ENCODE measurements around the gene PRKCD.

The PRKCD gene

DNA sequence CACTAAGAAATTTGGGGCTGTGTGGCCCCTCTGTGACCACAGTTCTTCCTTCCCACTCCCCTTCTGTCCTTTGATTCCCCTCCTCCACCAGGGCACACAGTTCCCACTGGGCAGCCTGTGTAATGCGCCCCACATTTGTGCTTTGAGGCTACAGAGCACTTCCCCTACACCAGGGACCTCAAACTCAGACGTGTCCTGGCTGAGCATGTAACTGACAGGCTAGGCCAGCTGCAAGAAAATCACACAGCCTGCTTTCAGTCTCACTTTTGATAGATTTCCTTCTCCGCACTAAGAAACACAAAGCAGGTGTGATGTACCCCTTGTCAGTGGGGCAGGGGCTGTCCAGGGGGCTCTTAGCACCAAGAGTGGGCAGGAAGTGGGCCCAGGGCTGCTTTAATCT is 29.6 kb downstream of the PRKCD start:
- no peak for DNase-seq (ENCODE audit: low read depth)

- no peak for DNase-seq (ENCODE audit: low read depth)
These were observed 30.9 kb downstream of the PRKCD start for GRCh38 chr3:53191836-53192480.

- DNase-seq (ENCODE audit: low read depth): no peak
These were observed 31.6 kb downstream of the PRKCD start for GRCh38 chr3:53192608-53193007.

DNA sequence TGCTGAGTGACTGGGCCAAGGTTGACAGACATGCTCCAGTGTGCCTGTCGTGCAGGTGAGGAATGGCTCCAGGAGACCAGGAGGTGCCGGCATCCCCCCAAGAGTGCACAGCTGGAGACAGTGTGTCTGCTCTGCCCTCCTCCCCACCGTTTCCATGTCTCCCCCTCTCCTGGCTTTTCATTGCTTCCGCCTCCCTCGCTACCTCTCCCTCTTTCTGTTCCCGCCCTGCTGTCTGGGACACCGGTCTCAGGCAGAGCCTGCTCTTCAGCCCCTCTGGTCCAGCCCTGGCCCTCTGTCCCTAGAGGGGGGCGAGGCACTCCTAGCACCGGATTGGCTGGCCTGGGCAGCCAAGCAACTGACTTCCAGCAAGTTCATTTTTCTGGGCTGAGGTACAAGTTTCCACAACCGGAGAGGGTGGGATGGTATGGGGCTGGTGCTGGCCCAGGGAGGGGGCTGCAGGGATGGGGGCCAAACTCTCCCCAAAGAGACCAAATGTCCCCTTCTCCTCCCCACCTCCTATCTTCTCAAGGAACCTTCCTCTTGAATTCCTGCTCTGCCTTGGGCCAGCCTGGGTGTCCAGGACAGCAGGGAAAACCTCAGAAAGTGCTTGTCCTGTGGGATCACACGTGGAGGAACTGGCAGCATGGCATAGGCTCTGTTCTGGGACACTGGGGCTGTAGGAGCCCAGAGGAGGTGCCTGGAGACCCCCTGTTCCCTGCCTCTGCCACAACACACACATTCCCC is 32.6 kb downstream of the PRKCD start:
- no peak for DNase-seq (ENCODE audit: low read depth)

DNA sequence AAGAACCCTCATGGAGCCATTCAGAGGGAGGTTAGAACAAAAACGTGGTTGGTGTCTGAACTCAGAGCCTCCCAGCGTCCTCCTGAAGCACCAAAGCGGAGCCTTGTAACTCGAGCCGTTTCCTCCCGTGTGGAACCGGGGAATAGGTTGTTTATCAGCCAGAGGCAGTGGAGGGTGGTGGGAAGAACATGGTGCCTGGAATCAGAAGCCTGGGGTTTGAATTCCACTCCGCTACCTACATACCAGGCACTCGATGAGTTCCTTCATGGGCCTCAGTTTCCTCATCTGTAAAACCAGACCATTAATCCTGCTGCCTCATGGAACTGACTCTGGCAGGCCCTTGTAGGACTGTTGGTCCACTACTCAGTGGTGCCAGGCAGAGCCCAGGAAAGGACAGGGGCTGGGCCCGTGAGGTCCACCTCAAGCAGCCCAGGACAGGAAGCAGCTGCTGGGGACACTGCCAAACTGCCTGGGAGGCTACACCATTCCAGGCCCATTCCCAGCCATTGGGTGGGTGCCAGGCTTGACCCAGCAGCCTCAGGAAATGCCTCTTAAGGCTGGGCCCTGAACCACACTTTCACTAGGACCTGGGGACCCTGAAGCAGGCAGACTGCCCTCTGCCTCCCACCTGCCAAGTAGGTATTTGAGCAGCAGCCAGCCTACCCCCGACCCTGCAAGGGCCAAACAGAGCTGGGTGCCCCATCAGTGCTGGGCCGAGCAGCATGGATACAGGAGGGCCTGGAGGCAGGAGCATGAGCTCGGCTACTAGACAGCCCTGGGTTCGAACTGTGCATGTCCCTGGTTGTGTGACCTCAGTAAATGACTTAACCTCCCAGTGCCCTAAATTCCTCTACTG is 33.4 kb downstream of the PRKCD start:
- DNase-seq (ENCODE audit: low read depth): no peak

GRCh38 chr3:53195066-53195450 is 34.0 kb downstream of the PRKCD start:
- no peak for DNase-seq (ENCODE audit: low read depth)

DNA sequence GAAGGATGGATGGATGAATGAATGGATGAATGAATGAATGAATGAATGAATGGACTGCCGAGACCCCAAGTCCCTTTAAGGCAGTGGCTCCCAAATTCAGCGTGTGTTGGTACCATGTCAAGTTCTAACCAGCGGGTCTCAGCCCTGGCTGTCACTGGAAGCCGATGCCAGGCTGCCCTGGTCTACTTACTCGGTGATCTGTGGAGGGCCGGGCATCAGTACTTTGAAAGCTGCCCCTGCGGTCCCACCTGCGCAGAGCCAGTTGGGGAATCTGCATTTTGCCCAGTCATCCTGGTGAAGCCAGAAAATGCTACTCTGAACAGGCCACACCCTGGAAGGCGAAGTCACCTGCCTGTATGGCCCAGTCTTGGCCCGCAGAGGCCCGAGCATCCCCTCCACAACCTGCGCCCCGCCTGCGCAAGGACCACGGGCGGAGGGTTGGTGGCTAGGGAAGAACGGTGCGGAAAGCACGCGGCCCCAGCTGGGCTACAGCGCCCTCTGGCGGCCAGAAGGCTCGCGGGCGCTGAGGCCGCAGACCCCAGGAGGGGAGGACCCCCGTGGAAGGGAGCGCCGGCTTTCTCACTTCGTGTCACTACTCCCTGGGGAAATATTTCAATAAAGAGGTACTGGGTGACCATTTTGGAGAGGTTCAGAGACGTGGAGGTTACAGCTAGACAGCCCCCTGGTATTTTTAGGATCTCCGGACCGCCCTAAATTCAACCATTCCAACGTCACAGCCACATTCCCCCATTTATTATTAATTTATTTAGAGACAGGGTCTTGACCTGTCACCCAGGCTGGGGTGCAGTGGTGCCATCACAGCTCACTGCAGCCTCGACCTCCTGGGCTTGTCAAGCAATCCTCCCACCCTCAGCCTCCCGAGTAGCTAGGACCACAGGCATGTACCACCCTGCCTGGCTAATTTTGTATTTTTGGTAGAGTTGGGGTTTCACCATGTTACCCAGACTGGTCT is 34.9 kb downstream of the PRKCD start:
- DNase-seq (ENCODE audit: low read depth): peak; percentile 30

DNA sequence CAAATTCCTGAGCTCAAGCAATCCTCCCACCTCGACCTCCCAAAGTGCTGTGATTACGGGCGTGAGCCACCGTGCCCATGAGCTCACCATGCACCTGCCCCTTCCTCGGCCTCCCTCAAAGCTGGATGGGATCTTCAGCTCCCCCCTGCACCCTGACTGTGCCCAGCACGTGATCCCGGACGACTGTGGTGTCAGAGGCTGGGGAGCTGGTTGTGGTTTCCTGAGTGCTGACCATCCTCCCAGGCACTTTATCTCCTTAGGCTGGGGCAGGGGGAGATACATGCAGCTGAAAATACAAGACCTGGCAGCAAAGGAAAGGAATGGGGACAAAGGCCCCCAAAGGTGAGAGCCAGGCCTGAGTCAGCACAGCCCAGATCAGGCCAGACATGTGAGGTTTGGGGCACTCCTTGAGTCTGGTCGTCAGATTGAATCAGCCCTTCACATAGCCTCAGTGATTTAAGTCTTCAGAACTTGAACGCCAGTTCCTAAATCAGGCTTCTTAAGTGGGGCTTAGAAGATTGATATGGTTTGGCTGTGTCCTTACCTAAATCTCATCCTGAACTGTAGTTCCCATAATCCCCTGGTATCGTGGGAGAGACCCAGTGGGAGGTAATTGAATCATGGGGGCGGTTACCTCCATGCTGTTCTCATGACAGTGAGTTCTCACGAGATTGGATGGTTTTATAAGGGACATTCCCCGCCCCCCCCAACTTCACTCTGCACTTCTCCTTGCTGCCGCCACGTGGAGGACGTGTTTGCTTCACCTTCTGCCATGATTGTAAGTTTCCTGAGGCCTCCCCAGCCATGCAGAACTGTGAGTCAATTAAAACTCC is 35.8 kb downstream of the PRKCD start:
- no peak for DNase-seq (ENCODE audit: low read depth)

- no peak for DNase-seq (ENCODE audit: low read depth)
These were observed 37.4 kb downstream of the PRKCD start for GRCh38 chr3:53198256-53198977.

DNA sequence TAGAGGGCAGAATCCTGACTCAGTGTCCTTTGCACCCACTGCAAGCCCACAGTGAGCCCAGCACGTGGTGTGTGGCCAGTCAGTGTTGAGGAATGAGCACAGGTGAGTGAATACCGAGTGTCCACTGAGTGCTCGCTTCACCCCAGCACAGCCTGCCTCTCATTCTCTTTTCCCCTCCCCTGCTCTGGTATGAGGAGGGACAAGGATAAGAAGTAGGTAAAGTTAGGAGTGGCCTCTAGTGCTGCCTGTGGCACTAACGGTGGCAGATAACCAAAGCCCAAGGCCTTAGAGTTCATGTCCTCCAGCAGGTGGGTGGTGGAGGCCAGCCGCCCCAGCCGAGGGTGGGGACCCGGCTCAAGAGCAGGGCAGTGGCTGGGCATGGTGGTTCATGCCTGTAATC is 38.0 kb downstream of the PRKCD start:
- no peak for DNase-seq (ENCODE audit: low read depth)

- DNase-seq (ENCODE audit: low read depth): no peak
These were observed 38.8 kb downstream of the PRKCD start for GRCh38 chr3:53199834-53200233.

DNA sequence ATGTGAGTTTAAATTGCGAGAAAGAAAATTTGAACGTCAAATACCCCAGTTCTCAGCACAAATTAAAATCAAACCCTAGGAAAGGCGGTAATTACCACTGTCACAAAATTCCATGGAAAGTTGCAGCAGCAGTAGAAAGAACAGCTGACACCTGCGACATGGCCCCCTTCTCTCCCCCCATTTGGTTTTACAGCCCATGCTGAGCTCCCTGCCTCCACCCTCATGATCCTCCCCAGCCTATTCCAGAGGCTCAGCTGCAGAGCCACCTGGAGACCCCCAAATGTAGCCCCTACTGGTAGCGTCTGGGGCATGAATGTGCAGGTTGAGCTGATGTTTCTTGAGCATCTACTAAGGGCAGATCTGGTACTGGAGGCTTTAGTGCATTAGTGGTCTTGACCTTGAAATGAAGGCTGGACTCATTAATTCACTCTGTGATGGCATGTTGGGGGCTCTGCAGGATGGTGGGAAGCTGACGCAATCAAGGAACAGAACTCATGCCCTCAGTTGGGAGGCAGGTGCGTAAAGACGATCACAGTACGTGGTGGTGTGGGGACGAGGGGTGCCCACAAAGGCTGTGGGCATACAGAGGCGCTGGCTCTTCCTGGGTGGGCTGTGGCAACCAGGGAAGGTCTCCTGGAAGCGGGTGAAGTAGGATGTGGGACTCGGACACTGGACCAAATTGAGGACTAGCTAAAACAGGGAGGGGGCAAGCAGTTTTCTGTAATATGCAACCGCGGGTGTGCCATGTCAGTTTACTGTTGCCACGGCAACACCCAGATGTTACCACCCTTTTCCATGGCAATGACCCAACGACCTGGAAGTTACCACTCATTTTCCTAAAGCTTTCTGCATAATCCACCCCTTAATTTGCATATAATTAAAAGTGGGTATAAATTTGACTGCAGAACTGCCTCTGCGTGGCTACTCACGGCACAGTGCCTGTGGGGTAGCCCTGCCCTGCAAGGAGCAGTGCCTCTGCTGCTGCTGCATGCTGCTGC is 39.8 kb downstream of the PRKCD start:
- DNase-seq (ENCODE audit: low read depth): no peak

DNA sequence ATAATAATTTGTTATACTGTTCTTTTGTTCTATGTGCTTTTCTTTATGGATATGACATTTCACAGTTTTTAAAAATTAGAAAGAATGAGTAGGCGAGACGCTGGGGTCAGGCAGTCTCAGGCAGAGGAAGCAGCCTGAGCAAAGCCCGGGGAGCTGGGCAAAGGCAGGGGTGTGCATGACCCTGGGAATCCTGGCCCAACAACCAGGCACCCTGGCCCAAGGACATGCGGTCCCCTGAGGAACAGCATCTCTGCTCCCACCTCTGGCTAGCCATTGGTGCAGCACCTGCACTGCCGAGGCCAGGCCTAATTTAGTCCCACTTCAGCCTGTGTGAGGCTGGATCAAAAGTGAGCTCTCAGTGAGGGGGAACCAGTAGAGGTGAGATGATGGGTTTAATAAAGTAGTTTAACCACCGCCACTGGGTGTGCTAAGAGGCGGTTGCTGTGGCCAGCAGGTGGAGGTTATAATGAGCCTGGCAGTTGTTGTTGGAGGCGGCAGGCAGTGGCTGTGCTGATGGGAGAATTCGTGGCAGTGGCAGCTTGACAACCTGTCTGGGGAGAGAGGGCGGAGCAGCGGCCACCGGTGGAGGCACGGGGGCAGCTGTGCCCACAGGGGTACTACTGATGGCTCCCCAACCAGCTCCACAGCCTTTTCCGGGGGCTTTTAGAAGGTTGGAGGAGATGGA is 41.5 kb downstream of the PRKCD start:
- DNase-seq (ENCODE audit: low read depth): no peak

- no peak for DNase-seq (ENCODE audit: low read depth)
These were observed 51.0 kb downstream of the PRKCD start for GRCh38 chr3:53211706-53212702.

DNA sequence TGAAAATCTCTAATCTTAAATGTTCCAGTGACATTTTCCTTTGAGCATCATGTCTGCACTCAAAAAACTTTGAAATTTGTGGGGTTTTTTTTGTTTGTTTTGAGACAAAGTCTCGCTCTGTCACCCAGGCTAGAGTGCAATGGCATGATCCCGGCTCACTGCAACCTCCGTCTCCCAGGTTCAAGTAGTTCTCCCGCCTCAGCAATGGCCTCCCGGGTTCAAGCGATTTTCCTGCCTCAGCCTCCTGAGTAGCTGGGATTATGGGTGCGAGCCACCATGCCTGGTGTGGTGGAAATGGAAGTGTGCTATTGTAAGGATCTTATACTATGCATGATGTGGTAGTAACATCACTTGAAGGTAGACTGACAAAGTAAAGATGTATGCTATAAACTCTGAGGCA is 52.3 kb downstream of the PRKCD start:
- DNase-seq (ENCODE audit: low read depth): no peak

GRCh38 chr3:53215816-53216215 is 54.8 kb downstream of the PRKCD start:
- no peak for DNase-seq (ENCODE audit: low read depth)

GRCh38 chr3:53216723-53217122 is 55.7 kb downstream of the PRKCD start:
- DNase-seq (ENCODE audit: low read depth): no peak

All from activated T-helper 1 cell treated with Interleukin-2 at 50 U/mL for 16 hours (primary cell).